Omental fat pad (tissue), 4 donors: ENCODE results near the gene ZMIZ1. TPM values are rescaled to one million over a fixed set of nuclear protein-coding genes. Genes with fewer than 3 reads are reported as not detected.
A peak's percentile ranks its signal among the peaks of the same experiment; 100 is the strongest.

Experiments used
- ATAC-seq: fragments of 150-250 bp; one replicate; pipeline ENCODE4 v1.9.1; 2016; ENCODE audit warnings: mild to moderate bottlenecking, moderate library complexity; ENCODE audit not compliant: low FRiP score
- DNase-seq: peaks from one replicate; pipeline ENCODE4 v3.0.0-alpha.2; 2019; ENCODE audit warnings: low spot score
- CTCF ChIP-seq, 3 donors: fragments of 450-650 bp; IDR thresholded peaks; one replicate each; pipeline ENCODE4 v1.5.1; 2016 to 2017; ENCODE audit warnings: antibody characterized with exemption in 3 of 3, mild to moderate bottlenecking in 3 of 3, moderate library complexity in 2 of 3
- total RNA-seq, 4 donors: library from RNA; depleted of rRNA; stranded (reverse); fragments of >200 nt; gene quantifications; one replicate each; pipeline ENCODE4 v1.1.0, GENCODE V29; 2016

ZMIZ1 gene
- total RNA-seq, 4 donors from 2014 or later, result 24.2 to 64.8 (median 43.1) TPM

- DNase-seq, result peak; percentile 53
- no peak for TF ChIP-seq CTCF (IDR thresholded peaks at IDR 0.05)
- no peak for ATAC-seq
Measured at GRCh38 chr10:79073784-79074432, 5.1 kb downstream of the ZMIZ1 start.

- no peak for DNase-seq
- no peak for TF ChIP-seq CTCF (IDR thresholded peaks at IDR 0.05)
- no peak for ATAC-seq
Measured at GRCh38 chr10:79074732-79075131, 6.0 kb downstream of the ZMIZ1 start.

GRCh38 chr10:79075418-79075817 lies 6.7 kb downstream of the ZMIZ1 start:
- no peak for DNase-seq
- TF ChIP-seq CTCF (IDR thresholded peaks at IDR 0.05), result no peak
- no peak for ATAC-seq

- no peak for TF ChIP-seq CTCF (IDR thresholded peaks at IDR 0.05)
- ATAC-seq (no peak), DNase-seq (no peak)
Measured at GRCh38 chr10:79077488-79078173, 8.9 kb downstream of the ZMIZ1 start.

- ATAC-seq, result no peak
- no peak for DNase-seq
- TF ChIP-seq CTCF (IDR thresholded peaks at IDR 0.05), result no peak
Measured at GRCh38 chr10:79078367-79079053, 9.7 kb downstream of the ZMIZ1 start.

GRCh38 chr10:79079054-79079397 lies 10.3 kb downstream of the ZMIZ1 start:
- ATAC-seq (no peak), DNase-seq (no peak)
- TF ChIP-seq CTCF (IDR thresholded peaks at IDR 0.05), result no peak
